ENCODE measurements around the gene FA2H. TPM values are rescaled to one million over a fixed set of nuclear protein-coding genes. Genes with fewer than 3 reads are reported as not detected.

Gene FA2H
- total RNA-seq, 2 donors from 2014 or later, result 2.1 to 2.4 TPM

GRCh38 chr16:74771656-74772315, 2.8 kb downstream of the FA2H start:
- H3K36me3 Mint-ChIP-seq (ENCODE audit: low read depth), result peaks cover 2% of the 10 kb centered on the region
- no peak for TF ChIP-seq CTCF (conservative IDR thresholded peaks at IDR 0.05)
- Histone ChIP-seq H3K9ac (ENCODE audit: extremely low read depth, low read length, poor library complexity, severe bottlenecking) (no peak overlapping the region), H3K27ac (ENCODE audit: low read depth, low read length) (no peak overlapping the region), H3K27me3 (ENCODE audit: control insufficient read depth, insufficient read depth, low read length, poor library complexity, severe bottlenecking) (peaks cover 34% of the 10 kb centered on the region), H3K36me3 (ENCODE audit: control insufficient read depth, insufficient read depth, low read length) (no peaks in the 10 kb centered on the region), H3K9me3 (ENCODE audit: control insufficient read depth, low read length) (no peaks in the 10 kb centered on the region), H3K4me1 (ENCODE audit: control insufficient read depth, insufficient read depth, low read length) (no peaks in the 10 kb centered on the region), H3K4me3 (ENCODE audit: low read length) (no peak overlapping the region)
- H3K9me3 Mint-ChIP-seq, result peaks cover 6% of the 10 kb centered on the region
- H3K4me3 Mint-ChIP-seq, result no peak overlapping the region
- H3K27ac Mint-ChIP-seq, result no peak overlapping the region
- DNase-seq, result no peak
- 82% methylated on average over 10 to 11 of the region's 11 CpGs for WGBS, 2 experiments (ENCODE audit: insufficient coverage in 1 of 2, insufficient read length in 1 of 2)
- peaks cover 50% of the 10 kb centered on the region for H3K27me3 Mint-ChIP-seq (ENCODE audit: insufficient read depth)
- H3K4me1 Mint-ChIP-seq, result peaks cover 6% of the 10 kb centered on the region

GRCh38 chr16:74770831-74771526, 3.6 kb downstream of the FA2H start:
- peaks cover 45% of the 10 kb centered on the region for H3K27me3 Mint-ChIP-seq (ENCODE audit: insufficient read depth)
- H3K9ac ChIP-seq (ENCODE audit: extremely low read depth, low read length, poor library complexity, severe bottlenecking), result no peak overlapping the region
- TF ChIP-seq CTCF (conservative IDR thresholded peaks at IDR 0.05), result no peak

GRCh38 chr16:74769586-74770190, 4.9 kb downstream of the FA2H start:
- peaks cover 6% of the 10 kb centered on the region for H3K9me3 Mint-ChIP-seq
- H3K27ac Mint-ChIP-seq, result no peak overlapping the region
- no peak overlapping the region for H3K4me3 Mint-ChIP-seq
- no peak overlapping the region for H3K27ac ChIP-seq (ENCODE audit: low read depth, low read length)
- 87 to 89% methylated on average over 9 to 10 of the region's 10 CpGs for WGBS, 2 experiments (ENCODE audit: insufficient coverage in 1 of 2, insufficient read length in 1 of 2)
- peaks cover 34% of the 10 kb centered on the region for H3K27me3 Mint-ChIP-seq (ENCODE audit: insufficient read depth)
- DNase-seq, result no peak
- no peaks in the 10 kb centered on the region for H3K4me1 ChIP-seq (ENCODE audit: control insufficient read depth, insufficient read depth, low read length)
- no peaks in the 10 kb centered on the region for H3K36me3 ChIP-seq (ENCODE audit: control insufficient read depth, insufficient read depth, low read length)
- no peak overlapping the region for H3K9ac ChIP-seq (ENCODE audit: extremely low read depth, low read length, poor library complexity, severe bottlenecking)
- peaks cover 2% of the 10 kb centered on the region for H3K36me3 Mint-ChIP-seq (ENCODE audit: low read depth)
- H3K4me3 ChIP-seq (ENCODE audit: low read length), result no peak overlapping the region
- no peak for TF ChIP-seq CTCF (conservative IDR thresholded peaks at IDR 0.05)
- H3K4me1 Mint-ChIP-seq, result peaks cover 6% of the 10 kb centered on the region
- peaks cover 23% of the 10 kb centered on the region for H3K27me3 ChIP-seq (ENCODE audit: control insufficient read depth, insufficient read depth, low read length, poor library complexity, severe bottlenecking)
- no peaks in the 10 kb centered on the region for H3K9me3 ChIP-seq (ENCODE audit: control insufficient read depth, low read length)

More at GRCh38 chr16:74770831-74771526, 3.6 kb downstream of the FA2H start:
- DNase-seq, result no peak
- Mint-ChIP-seq H3K36me3 (ENCODE audit: low read depth) (peaks cover 2% of the 10 kb centered on the region), H3K4me1 (peaks cover 6% of the 10 kb centered on the region), H3K9me3 (peaks cover 6% of the 10 kb centered on the region), H3K27ac (no peak overlapping the region), H3K4me3 (no peak overlapping the region)
- H3K4me3 ChIP-seq (ENCODE audit: low read length), result no peak overlapping the region
- no peaks in the 10 kb centered on the region for H3K4me1 ChIP-seq (ENCODE audit: control insufficient read depth, insufficient read depth, low read length)
- 92 to 94% methylated on average over 10 to 13 of the region's 13 CpGs for WGBS, 2 experiments (ENCODE audit: insufficient coverage in 1 of 2, insufficient read length in 1 of 2)
- H3K9me3 ChIP-seq (ENCODE audit: control insufficient read depth, low read length), result no peaks in the 10 kb centered on the region
- H3K27ac ChIP-seq (ENCODE audit: low read depth, low read length), result no peak overlapping the region
- H3K36me3 ChIP-seq (ENCODE audit: control insufficient read depth, insufficient read depth, low read length), result no peaks in the 10 kb centered on the region
- peaks cover 34% of the 10 kb centered on the region for H3K27me3 ChIP-seq (ENCODE audit: control insufficient read depth, insufficient read depth, low read length, poor library complexity, severe bottlenecking)

All from endodermal cell (in vitro differentiated cells).